BJ (cell line): ENCODE data around the gene HTRA3. TPM values are rescaled to one million over a fixed set of nuclear protein-coding genes. Genes with fewer than 3 reads are reported as not detected.

Experiments used
- CTCF ChIA-PET: fragments of 350-600 bp; formaldehyde crosslinking; extraction: SDS; loops from one replicate; lab custom pipeline; 2021; ENCODE audit warnings: antibody characterized with exemption, inconsistent platforms; lab: Yijun Ruan, JAX
- POLR2A ChIA-PET: fragments of 300-600 bp; sonication (Branson Sonifier 250); formaldehyde crosslinking; extraction: SDS; loops from one replicate; lab custom pipeline; 2021; ENCODE audit warnings: antibody characterized with exemption; lab: Charles Lee
- DNase-seq: peaks from one replicate; pipeline ENCODE4 v3.0.0-alpha.2; 2011; ENCODE audit warnings: low read depth
- H3K27me3 ChIP-seq: 2 replicates; pipeline ENCODE4 v1.6.0; 2011; ENCODE audit warnings: low read length; ENCODE audit not compliant: control insufficient read depth, insufficient read depth
- H3K36me3 ChIP-seq: 2 replicates; pipeline ENCODE4 v1.5.1; 2011; ENCODE audit warnings: low read length; ENCODE audit not compliant: control insufficient read depth, insufficient read depth
- H3K4me3 ChIP-seq: 2 replicates; pipeline ENCODE4 v1.5.1; 2011; ENCODE audit warnings: low read depth, mild to moderate bottlenecking, control low read depth, low read length
- CTCF ChIP-seq: IDR thresholded peaks from 2 replicates; pipeline ENCODE4 v1.5.1; 2011; ENCODE audit warnings: low read depth, mild to moderate bottlenecking, control low read depth, inconsistent platforms, low read length, moderate library complexity; ENCODE audit not compliant: insufficient read depth
- polyA plus RNA-seq: library from polyadenylated mRNA; depleted of rRNA; stranded (reverse); fragments of >200 nt; gene quantifications from 2 replicates; pipeline ENCODE4 v1.2.3, GENCODE V29; 2011

HTRA3 gene
- polyA plus RNA-seq, 1 experiment = 5.7 TPM

- peaks cover 3% of the 10 kb centered on the region; the same call in 1 of the 2 replicates for H3K27me3 ChIP-seq
- ChIA-PET CTCF (interaction anchor here (1.1 kb wide), 1 partner anchor 10 kb away, joined by 4 read pairs; no protein-coding TSS in a partner anchor), POLR2A (no interaction called here)
- no peak for TF ChIP-seq CTCF
- no peak for DNase-seq
- H3K4me3 ChIP-seq = no peak overlapping the region
- H3K36me3 ChIP-seq = no peaks in the 10 kb centered on the region
Observed at GRCh38 chr4:8252301-8253173, 17.0 kb upstream of the HTRA3 start.

- H3K4me3 ChIP-seq = no peak overlapping the region
- CTCF ChIA-PET = no interaction called here
- H3K36me3 ChIP-seq = no peaks in the 10 kb centered on the region
- DNase-seq = no peak
- POLR2A ChIA-PET = no interaction called here
- TF ChIP-seq CTCF = no peak
- peaks cover 3% of the 10 kb centered on the region; the same call in 1 of the 2 replicates for H3K27me3 ChIP-seq
Observed at GRCh38 chr4:8254076-8254475, 15.5 kb upstream of the HTRA3 start.

- CTCF ChIA-PET = no interaction called here
- POLR2A ChIA-PET = no interaction called here
- H3K4me3 ChIP-seq = no peak overlapping the region
- no peaks in the 10 kb centered on the region for H3K27me3 ChIP-seq
- no peaks in the 10 kb centered on the region for H3K36me3 ChIP-seq
- DNase-seq = no peak
- no peak for TF ChIP-seq CTCF
Observed at GRCh38 chr4:8255698-8256441, 13.7 kb upstream of the HTRA3 start.

GRCh38 chr4:8257854-8258253, 11.7 kb upstream of the HTRA3 start:
- ChIA-PET CTCF (no interaction called here), POLR2A (no interaction called here)
- DNase-seq = no peak

More at GRCh38 chr4:8257854-8258253, 11.7 kb upstream of the HTRA3 start:
- Histone ChIP-seq H3K36me3 (no peaks in the 10 kb centered on the region), H3K27me3 (no peaks in the 10 kb centered on the region), H3K4me3 (no peak overlapping the region)
- TF ChIP-seq CTCF = no peak
